Kasumi-1 (cell line): ENCODE measurements around the gene PFAS.

Source experiments
- DNase-seq, 2 experiments: peaks; one replicate each; lab custom pipeline; 2025; lab: John Stamatoyannopoulos, UW

Gene PFAS

DNA sequence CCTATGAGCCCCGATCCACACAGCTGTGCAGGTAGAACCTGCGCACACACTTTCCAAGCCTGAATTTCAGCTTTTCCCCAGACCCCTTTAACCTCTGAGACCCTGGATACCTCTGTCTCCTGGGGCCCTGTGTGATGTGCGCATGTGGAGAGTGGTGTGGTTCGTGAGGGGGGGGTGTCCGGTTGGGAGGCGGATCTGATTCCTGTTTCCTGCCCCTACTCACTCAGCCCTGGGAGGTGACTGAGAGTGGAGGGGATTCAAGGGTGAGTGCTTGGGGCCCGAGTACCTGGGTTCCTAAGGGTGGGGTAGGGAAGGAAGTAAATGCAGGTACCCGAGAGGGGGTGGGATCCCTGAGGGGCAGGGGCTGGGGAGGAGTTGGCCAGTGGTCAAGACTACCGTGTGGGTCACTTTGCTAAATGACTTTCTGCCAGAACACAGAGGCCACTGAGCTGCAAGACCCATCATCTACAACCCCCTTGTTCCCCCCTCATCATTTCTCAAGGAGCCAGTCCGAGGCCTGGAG lies 61.6 kb downstream of the PFAS start:
- no peak for DNase-seq

DNA sequence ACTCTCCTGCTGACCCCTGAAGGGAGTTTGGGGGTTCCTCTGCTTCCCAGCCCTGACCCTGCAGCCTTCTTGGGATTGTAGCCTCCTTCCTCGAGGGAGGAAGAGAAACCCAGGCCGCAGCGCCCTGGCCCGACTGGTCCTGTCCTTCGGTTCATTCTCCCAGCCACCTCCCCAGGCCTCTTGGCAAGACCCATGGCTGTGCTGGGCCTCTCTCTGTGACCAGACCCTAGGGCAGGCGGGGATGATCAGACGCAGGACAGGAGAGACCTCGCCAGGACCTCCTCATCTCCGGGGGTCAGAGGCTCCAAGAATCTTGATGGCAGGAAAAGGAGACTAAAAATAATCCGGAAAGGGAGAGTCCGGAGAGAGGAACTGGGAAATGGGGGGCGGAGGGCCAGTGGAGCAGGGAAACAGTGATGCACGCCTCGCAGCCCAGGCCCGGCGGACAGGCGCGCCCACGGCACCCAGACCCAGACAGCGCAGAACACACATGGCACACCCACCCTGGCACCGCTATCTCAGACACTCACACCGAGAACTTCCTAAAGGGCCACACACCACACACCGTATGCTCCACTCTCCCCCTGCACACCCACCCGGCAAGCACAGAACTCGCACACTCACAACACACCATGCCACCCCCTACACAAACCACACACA lies 62.2 kb downstream of the PFAS start:
- DNase-seq = no peak

DNA sequence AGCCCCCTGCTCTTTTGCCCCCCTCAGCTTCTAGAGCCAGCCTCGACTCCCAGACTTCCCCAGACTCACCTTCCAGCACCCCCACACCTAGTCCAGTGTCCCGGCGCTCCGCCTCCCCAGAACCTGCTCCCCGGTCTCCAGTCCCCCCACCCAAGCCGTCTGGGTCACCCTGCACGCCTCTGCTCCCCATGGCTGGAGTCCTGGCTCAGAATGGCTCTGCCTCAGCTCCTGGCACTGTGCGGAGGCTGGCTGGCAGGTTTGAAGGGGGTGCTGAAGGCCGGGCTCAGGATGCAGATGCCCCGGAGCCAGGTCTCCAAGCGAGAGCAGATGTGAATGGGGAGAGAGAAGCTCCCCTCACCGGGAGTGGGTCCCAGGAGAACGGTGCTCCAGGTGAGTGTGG lies 63.2 kb downstream of the PFAS start:
- DNase-seq = no peak

DNA sequence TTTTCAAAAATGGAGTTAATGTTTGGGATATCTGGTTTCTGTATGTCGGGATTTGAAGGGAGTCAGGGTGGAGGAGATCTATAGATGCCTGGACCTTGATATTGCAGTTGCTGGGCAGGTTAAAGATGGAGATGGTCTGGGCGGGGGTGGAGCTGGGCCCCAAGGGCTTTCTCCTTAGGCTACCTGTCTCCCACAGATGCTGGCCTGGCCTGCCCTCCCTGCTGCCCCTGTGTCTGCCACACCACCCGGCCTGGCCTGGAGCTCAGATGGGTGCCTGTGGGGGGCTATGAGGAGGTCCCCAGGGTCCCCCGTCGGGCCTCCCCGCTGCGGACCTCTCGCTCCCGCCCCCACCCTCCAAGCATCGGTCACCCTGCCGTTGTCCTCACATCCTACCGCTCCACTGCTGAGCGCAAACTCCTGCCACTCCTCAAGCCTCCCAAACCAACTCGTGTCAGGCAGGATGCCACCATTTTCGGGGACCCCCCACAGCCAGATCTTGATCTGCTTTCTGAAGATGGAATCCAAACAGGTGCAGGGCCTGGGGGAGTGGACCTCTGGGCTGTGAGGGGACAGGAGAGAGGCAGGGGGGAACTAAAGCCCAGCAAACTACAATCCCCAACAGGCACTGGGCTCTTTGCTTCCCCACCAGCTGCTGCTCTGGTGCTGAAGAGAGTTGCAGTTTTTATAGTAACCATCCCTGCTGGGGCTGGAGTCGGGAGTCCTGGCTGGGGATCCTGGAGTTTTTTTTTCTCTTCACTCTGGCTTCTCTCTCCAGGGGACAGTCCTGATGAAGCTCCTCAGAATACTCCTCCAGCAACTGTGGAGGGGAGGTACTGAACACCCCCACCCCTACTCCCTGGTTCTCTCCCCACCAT lies 63.9 kb downstream of the PFAS start:
- DNase-seq = no peak

DNA sequence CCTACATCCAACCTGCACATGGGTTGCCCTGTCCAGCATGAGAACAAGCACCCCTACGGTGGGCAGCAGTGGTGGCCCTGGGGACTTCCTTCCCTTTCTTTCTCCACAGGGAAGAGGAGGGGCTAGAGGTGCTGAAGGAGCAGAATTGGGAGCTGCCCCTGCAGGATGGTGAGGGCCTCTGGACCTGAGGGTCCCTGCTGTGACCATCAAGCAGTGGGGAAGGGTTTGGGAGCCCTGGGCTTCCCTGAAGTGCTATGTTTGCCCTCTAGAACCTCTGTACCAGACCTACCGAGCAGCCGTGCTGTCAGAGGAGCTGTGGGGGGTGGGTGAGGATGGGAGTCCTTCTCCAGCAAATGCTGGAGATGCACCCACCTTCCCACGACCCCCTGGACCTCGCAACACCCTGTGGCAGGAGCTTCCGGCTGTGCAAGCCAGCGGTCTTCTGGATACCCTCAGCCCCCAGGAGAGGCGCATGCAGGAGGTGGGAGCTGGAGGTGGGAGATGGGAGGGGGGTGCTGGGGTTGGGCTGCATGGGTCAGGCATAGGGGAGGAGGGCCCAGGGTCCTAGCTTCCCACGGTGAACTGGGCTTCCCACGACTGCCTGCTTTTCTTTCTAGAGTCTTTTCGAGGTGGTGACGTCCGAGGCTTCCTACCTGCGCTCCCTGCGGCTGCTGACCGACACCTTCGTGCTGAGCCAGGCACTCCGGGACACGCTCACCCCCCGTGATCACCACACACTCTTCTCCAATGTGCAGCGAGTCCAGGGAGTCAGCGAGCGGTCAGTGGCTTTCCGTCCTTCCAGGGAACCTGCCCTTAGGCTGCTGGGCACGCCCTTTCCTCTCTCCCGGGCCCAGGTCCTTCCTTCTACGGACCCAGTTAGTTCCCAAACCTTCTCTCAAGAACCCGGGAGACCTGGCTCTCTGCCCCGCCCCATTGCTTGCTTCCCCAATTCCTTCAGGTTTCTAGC lies 66.0 kb downstream of the PFAS start:
- DNase-seq = no peak

GRCh38 chr17:8315764-8316217 lies 66.7 kb downstream of the PFAS start:
- DNase-seq = no peak

GRCh38 chr17:8318010-8318935 lies 69.2 kb downstream of the PFAS start:
- DNase-seq = no peak
